Breast epithelium (tissue), 4 donors: ENCODE results near the gene HIPK2. TPM values are rescaled to one million over a fixed set of nuclear protein-coding genes. Genes with fewer than 3 reads are reported as not detected.

Source experiments
- DNase-seq, 2 donors: peaks; one replicate each; pipeline ENCODE4 v3.0.0-alpha.2; 2019; ENCODE audit warnings: low spot score in 2 of 2
- H3K27ac ChIP-seq, 2 donors: fragments of 200-600 bp; sonication (generic) in 1 of 2; one replicate each; pipeline ENCODE4 v1.5.1; 2016 to 2019; ENCODE audit warnings: mild to moderate bottlenecking in 1 of 2
- H3K27me3 ChIP-seq, 2 donors: fragments of 200-600 bp; sonication (generic) in 1 of 2; one replicate each; pipeline versions ENCODE4 v1.5.1 to v1.6.0; 2017 to 2019; ENCODE audit warnings: control low read depth in 1 of 2, mild to moderate bottlenecking in 1 of 2
- H3K36me3 ChIP-seq: fragments of 200-600 bp; one replicate; pipeline ENCODE4 v1.5.1; 2019
- H3K4me1 ChIP-seq, 2 donors: fragments of 200-600 bp; sonication (generic); one replicate each; pipeline ENCODE4 v1.5.1; 2016 to 2019; ENCODE audit warnings: control low read depth in 1 of 2
- H3K4me3 ChIP-seq, 3 donors: fragments of 200-600 bp; sonication (generic); 1 replicate in 2 of 3; 2 replicates in 1 of 3; pipeline ENCODE4 v1.5.1; 2016 to 2019; ENCODE audit warnings: mild to moderate bottlenecking in 3 of 3, moderate library complexity in 2 of 3
- H3K9me3 ChIP-seq, 2 donors: fragments of 200-600 bp; sonication (generic) in 1 of 2; one replicate each; pipeline ENCODE4 v1.5.1; 2016 to 2019; ENCODE audit warnings: control low read depth in 1 of 2
- CTCF ChIP-seq, 3 donors: fragments of 450-650 bp; IDR thresholded peaks; one replicate each; pipeline ENCODE4 v1.5.1; 2016 to 2017; ENCODE audit warnings: antibody characterized with exemption in 3 of 3, mild to moderate bottlenecking in 3 of 3, moderate library complexity in 3 of 3
- POLR2A ChIP-seq: fragments of 450-650 bp; IDR thresholded peaks from one replicate; pipeline ENCODE4 v1.6.1; 2016; ENCODE audit warnings: antibody characterized with exemption, mild to moderate bottlenecking, moderate library complexity
- POLR2AphosphoS5 ChIP-seq, 3 donors: sonication (generic); formaldehyde crosslinking; IDR thresholded peaks; one replicate each; pipeline ENCODE4 v1.6.1; 2017; ENCODE audit warnings: antibody characterized with exemption in 3 of 3
- intact Hi-C: fragments of 100-400 bp; cut with DNase I; formaldehyde crosslinking; loops from one replicate; pipeline ENCODE4 v1.15.1; 2023; ENCODE audit warnings: low total_unique reads
- total RNA-seq, 3 donors: library from RNA; depleted of rRNA; stranded (reverse); fragments of >200 nt; gene quantifications; one replicate each; pipeline ENCODE4 v1.1.0, GENCODE V29; 2016

The HIPK2 gene
- total RNA-seq, 3 donors from 2014 or later: 26.4 to 31.8 (median 31.1) TPM

DNA sequence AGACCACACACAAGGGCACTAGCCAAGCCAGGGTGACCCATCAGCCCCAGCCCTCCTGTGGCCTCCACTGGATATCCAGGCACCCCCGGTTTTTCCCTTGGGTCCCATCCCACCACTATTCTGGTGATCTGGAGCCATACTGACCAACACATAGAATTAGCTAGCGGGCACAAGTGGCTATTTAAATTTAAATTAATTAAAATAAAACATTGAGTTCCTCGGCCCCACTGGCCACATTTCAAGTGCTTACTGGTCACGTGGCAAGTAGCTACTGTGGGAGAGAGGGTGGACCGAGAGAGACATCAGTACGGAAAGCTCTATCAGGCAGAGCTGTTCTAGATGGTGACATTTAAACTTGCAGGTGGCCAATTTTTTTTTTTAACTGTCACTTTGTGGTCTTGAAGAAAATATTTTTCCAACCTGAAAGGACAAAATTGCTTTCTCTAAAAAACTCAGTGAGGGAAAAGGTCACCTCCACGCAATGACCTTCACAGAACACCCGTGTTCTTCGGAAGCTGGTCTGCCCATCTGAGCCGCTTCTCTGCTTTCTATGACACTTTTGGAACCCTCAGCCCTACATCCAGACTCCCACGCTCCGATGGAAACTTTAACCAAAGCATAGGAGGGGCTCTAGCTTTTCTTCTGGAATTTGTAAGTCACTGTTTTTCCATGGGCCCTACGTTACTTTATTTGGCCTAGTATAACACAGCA is 30.0 kb downstream of the HIPK2 start:
- no peaks in the 10 kb centered on the region for H3K36me3 ChIP-seq
- intact Hi-C loops: no loop called here
- H3K27ac ChIP-seq: no peak overlapping the region
- no peak for DNase-seq
- peaks cover 0 to 3% of the 10 kb centered on the region in 2 donors for H3K4me1 ChIP-seq
- H3K4me3 ChIP-seq: no peak overlapping the region
- no peaks in the 10 kb centered on the region for H3K9me3 ChIP-seq
- TF ChIP-seq POLR2A: no peak
- no peak for TF ChIP-seq POLR2AphosphoS5 (IDR thresholded peaks at IDR 0.05)
- no peak for TF ChIP-seq CTCF (IDR thresholded peaks at IDR 0.05)
- H3K27me3 ChIP-seq: no peaks in the 10 kb centered on the region

DNA sequence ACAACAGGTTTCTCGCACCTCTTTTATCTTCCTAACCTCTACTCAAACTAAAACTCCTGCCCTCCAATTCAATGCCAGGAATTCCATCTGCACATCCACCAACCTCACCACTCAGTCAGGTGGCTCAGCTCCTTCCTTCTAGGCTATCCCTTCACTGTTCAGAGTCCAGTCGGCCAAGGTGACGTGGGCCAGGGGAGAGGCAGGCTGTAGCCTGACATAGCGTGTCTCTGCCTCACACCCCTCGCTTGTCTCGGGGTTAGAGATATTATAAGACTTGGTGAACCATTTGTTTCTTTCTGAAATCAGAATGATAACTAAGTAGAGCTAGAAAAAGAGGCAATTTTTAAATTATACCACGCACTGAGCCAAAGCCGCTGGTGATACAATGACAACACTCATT is 31.1 kb downstream of the HIPK2 start:
- no peak for DNase-seq
- no peaks in the 10 kb centered on the region for H3K27me3 ChIP-seq
- H3K4me3 ChIP-seq: no peak overlapping the region
- no peaks in the 10 kb centered on the region for H3K9me3 ChIP-seq
- no peaks in the 10 kb centered on the region for H3K36me3 ChIP-seq
- peaks cover 0 to 3% of the 10 kb centered on the region in 2 donors for H3K4me1 ChIP-seq
- no peak overlapping the region for H3K27ac ChIP-seq
- intact Hi-C loops: no loop called here
- TF ChIP-seq POLR2A: no peak
- no peak for TF ChIP-seq CTCF (IDR thresholded peaks at IDR 0.05)
- no peak for TF ChIP-seq POLR2AphosphoS5 (IDR thresholded peaks at IDR 0.05)

DNA sequence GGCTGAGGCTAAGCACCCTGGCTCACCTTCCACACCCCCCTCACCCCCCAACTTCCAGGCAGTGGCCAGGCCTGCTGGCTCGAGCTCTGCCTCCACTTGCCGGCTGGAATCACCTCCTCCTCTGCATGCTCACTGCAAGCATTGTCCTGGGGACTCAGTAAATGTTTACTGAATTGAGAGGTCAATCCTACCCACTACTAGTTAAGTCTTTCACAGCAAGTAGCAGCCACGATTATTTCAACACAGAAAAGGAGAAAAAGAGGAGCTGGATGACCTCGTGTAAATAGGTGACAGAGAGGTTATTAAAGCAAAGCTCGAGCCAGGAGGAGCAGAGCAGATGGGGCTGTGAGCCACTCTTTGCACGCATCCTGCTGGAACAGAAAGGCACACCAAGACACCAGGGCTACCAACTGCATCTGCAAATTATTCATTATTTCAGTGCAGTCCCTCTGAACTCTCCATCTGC is 32.1 kb downstream of the HIPK2 start:
- peaks cover 0 to 6% of the 10 kb centered on the region in 2 donors for H3K4me1 ChIP-seq
- TF ChIP-seq POLR2AphosphoS5 (IDR thresholded peaks at IDR 0.05): no peak
- no peak for TF ChIP-seq POLR2A
- H3K27me3 ChIP-seq: no peaks in the 10 kb centered on the region
- DNase-seq: no peak
- H3K36me3 ChIP-seq: no peaks in the 10 kb centered on the region
- H3K4me3 ChIP-seq: no peak overlapping the region
- intact Hi-C loops: no loop called here
- H3K9me3 ChIP-seq: no peaks in the 10 kb centered on the region
- no peak overlapping the region for H3K27ac ChIP-seq

DNA sequence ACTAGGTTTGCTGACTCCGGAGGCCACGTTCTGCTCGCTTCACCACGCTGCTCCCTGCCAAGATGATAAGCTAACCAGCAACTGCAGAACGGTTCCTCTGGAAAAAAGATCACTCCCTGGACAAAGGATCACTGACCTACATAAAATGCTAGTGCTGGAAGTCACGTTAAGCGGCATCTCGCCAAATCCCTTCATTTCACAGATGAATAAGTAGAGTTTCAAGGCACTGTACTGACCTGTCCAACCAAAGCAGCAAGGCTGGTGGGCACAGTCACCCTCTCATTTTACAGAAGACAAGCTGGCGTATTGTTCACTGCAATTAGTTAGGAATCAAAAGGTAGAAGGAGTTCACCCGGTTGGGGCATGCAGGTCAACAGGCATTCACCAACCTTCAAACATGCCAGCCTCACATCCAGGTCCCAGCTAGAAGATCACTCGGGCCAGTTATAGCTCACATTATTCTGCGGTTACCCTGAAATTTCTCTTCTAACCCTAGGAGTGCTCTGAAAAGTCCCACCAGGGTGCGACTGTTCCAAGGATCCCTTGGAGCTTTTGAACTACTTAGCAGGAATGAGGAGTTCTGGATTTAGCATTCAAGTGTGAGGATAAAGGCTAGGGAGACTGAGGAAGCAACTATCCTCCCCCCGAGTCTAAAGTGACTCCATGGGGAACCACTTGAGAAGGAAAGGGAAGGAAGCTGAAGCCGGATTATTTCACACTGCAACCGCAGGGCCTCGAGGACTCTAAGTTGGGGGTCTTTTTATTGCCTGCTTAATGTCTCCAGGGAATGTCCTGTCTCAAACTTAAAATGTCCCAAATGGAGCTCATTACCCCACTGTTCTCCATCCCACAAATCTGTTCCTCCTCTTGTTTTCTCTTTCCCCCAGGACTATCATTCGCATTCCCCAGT is 32.8 kb downstream of the HIPK2 start:
- no peak overlapping the region for H3K27ac ChIP-seq
- peaks cover 0 to 6% of the 10 kb centered on the region in 2 donors for H3K4me1 ChIP-seq
- intact Hi-C loops: no loop called here
- no peak for DNase-seq
- no peaks in the 10 kb centered on the region for H3K9me3 ChIP-seq
- no peaks in the 10 kb centered on the region for H3K27me3 ChIP-seq
- TF ChIP-seq POLR2AphosphoS5 (IDR thresholded peaks at IDR 0.05): no peak
- H3K4me3 ChIP-seq: no peak overlapping the region
- H3K36me3 ChIP-seq: no peaks in the 10 kb centered on the region

DNA sequence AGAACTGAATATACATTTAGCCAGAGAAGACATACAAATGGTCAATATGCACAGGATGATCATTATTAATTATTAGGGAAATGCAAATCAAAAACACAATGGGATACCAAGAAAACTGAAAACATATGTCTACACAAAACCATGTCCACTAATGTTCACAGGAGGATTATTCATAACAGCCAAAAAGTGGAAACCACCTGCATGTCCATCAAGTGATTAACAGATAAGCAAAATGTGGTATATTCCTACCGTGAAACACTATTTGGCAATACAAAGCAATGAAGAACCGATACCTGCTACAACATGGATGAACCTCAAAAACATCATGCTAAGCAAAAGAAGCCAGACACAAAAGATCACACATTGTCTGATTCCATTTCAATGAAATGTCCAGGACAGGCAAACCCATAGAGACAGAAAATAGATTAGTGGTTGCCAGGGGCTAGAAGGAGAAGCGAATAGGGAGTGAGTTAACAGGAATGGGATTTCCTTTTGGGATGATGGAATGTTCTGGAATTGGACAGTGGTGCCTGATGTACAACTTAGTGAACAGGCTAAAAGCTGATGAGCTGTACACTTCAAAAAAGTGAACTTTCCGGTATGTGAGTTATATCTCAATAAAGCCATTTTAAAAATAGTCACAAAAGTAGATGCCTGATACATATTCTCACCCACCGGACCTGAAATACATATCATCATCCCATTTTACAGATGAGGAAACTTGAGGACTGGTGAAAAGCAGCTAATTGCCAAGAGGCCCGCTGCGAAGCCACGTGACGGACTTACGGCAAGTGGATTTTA is 33.6 kb downstream of the HIPK2 start:
- Histone ChIP-seq H3K9me3 (no peaks in the 10 kb centered on the region), H3K27me3 (no peaks in the 10 kb centered on the region), H3K36me3 (no peaks in the 10 kb centered on the region), H3K4me3 (no peak overlapping the region), H3K4me1 (peaks cover 0 to 6% of the 10 kb centered on the region in 2 donors), H3K27ac (no peak overlapping the region)
- intact Hi-C loops: no loop called here
- DNase-seq: no peak
- TF ChIP-seq POLR2A (no peak), POLR2AphosphoS5 (IDR thresholded peaks at IDR 0.05) (no peak)

DNA sequence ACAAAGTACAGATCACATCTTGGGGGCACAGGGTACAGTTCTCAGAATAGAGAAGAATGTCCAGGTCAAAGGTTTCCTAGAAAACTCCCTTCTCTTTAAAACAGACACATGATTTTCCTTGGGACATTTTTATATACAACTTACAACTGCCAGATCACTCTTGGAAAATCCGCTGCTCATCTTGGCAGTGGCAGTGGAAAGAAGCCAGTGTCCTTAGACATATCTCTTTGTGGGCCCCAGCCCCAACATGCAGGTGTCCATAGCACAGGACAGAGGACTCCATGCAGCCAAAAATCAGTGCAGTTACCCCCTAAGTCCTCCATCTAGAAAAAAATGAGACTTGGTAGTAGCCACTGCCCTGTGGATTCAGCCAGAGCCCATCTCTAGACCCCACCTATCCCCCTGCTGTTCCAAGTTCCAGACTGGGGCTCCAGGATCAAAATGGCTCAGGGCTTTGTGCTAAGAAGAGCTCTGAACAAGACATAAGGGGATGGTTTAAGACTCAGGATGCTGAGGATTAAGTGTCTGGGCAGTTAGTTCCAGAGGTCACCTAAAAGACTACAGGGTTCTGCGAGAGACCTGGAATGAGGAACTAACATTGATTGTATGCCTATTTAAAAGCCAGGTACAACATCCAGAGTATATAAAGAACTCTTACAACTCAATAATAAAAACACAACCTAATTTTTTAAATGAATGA is 34.4 kb downstream of the HIPK2 start:
- intact Hi-C loops: no loop called here
- DNase-seq: no peak
- TF ChIP-seq POLR2AphosphoS5 (IDR thresholded peaks at IDR 0.05) (no peak), POLR2A (no peak), CTCF (IDR thresholded peaks at IDR 0.05) (no peak)

More for the DNA sequence above, 34.4 kb downstream of the HIPK2 start:
- Histone ChIP-seq H3K4me3 (no peak overlapping the region), H3K9me3 (no peaks in the 10 kb centered on the region), H3K27ac (no peak overlapping the region), H3K27me3 (no peaks in the 10 kb centered on the region), H3K36me3 (no peaks in the 10 kb centered on the region), H3K4me1 (peaks cover 0 to 6% of the 10 kb centered on the region in 2 donors)
